SK-N-SH treated with all-trans-retinoic acid at 6 μM for 48 hours (cell line): ENCODE data around the gene TUT7.

Experiments used
- ZFP30 ChIP-seq: fragments of 450-650 bp; formaldehyde crosslinking; IDR thresholded peaks from 2 replicates; pipeline ENCODE4 v1.5.0; 2022; ENCODE audit warnings: mild to moderate bottlenecking, moderate library complexity
- ZNF70 ChIP-seq: fragments of 450-650 bp; formaldehyde crosslinking; IDR thresholded peaks from 2 replicates; pipeline ENCODE4 v1.5.0; 2020; ENCODE audit warnings: mild to moderate bottlenecking, moderate library complexity

DNA sequence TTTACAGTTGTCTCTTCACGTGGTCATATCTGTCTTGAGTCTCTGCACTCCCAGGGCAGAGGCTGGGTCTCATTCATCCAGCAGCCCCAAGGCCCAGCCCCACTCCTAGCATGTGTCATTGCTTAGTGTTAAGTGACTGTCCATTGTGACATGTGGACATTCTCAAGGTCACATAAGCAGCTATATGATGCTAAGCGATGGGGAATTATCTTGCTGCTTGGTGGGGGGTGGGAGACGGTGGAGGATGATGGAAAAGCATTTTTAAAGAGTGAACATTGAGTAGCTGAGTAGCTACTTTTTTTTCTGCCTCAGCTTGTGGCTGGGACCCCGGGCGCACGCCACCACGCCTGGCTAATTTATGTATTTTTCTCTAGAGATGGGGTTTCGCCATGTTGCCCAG, 94.7 kb downstream of the TUT7 start, which contains the start of gene C9orf153:
- no peak for TF ChIP-seq ZNF70 (CRISPR knock-in tag)
- TF ChIP-seq ZFP30 (CRISPR knock-in tag): no peak
